ENCODE results near the gene RPS6KA1. TPM values are rescaled to one million over a fixed set of nuclear protein-coding genes. Genes with fewer than 3 reads are reported as not detected.
A peak's percentile ranks its signal among the peaks of the same experiment; 100 is the strongest.

RPS6KA1 gene
- total and polyA plus RNA-seq, 2 of the 13 experiments (the other 11 are each of a cell fraction or from before 2014, with no cell fraction given), result 19.6 to 24.2 TPM

- TF ChIP-seq RERE (CRISPR knock-in tag; IDR thresholded peaks at IDR 0.05; ENCODE audit: low read depth) (no peak), ZMYM2 (CRISPR knock-in tag; IDR thresholded peaks at IDR 0.05) (no peak), MIER2 (CRISPR knock-in tag; IDR thresholded peaks at IDR 0.05) (no peak), SIN3A (IDR thresholded peaks at IDR 0.05; ENCODE audit: borderline replicate concordance, low read depth, low read length) (0 out of 2 replicates have a peak, but pooled peaks have one; percentile 51), ZFP37 (CRISPR knock-in tag; IDR thresholded peaks at IDR 0.05; ENCODE audit: borderline replicate concordance) (no peak), PAX8 (CRISPR knock-in tag; IDR thresholded peaks at IDR 0.05; ENCODE audit: borderline replicate concordance) (no peak), XRCC5 (optimal IDR thresholded peaks at IDR 0.05; ENCODE audit: low read length) (no peak), KDM4B (CRISPR knock-in tag; IDR thresholded peaks at IDR 0.05) (no peak), ZBTB14 (CRISPR knock-in tag; IDR thresholded peaks at IDR 0.05) (no peak), CBX2 (IDR thresholded peaks at IDR 0.05; ENCODE audit: low read depth, low read length) (no peak), CBX2 (CRISPR knock-in tag; IDR thresholded peaks at IDR 0.05; ENCODE audit: low read depth) (no peak), ZBTB42 (CRISPR knock-in tag; IDR thresholded peaks at IDR 0.05) (no peak), PBX3 (CRISPR knock-in tag; IDR thresholded peaks at IDR 0.05; ENCODE audit: borderline replicate concordance) (no peak), HNRNPL (IDR thresholded peaks at IDR 0.05; ENCODE audit: low read depth, low read length) (peak; percentile 56; the same call in 1 of the 2 replicates), RXRA (CRISPR knock-in tag; IDR thresholded peaks at IDR 0.05) (no peak), GTF3A (CRISPR knock-in tag; conservative IDR thresholded peaks at IDR 0.05) (no peak), TFAP4 (IDR thresholded peaks at IDR 0.05; ENCODE audit: borderline replicate concordance, low read depth) (no peak), ZKSCAN1 (IDR thresholded peaks at IDR 0.05; ENCODE audit: low read length) (no peak), KDM1A (CRISPR knock-in tag; IDR thresholded peaks at IDR 0.05) (no peak), ZNF691 (CRISPR knock-in tag; IDR thresholded peaks at IDR 0.05; ENCODE audit: borderline replicate concordance, low read depth) (no peak), CERS6 (CRISPR knock-in tag; IDR thresholded peaks at IDR 0.05) (no peak)
Observed at GRCh38 chr1:26530410-26530894, 891 bp downstream of the RPS6KA1 start (continued).
